Measurements from ENCODE around the gene ADGRG2.
A peak's percentile ranks its signal among the peaks of the same experiment; 100 is the strongest.

ADGRG2 gene

DNA sequence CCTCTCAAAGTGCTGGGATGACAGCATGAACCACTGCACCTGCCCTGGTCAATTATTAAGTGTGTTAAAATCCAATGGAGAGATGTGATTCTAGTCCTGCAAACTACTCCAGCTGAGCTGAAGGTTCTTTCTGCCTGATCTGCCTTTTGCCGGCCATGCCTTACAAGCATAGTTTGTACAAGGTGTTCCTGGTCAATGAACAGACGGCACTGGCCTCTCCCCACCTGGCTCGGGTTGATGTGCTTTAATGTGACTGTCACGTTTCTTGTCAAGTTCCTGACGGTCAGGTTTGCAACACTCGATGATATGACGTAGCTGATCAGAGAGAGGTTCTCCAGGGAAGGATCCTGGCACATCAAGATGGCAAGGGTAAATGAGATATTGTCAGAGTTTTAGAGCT lies 115.3 kb downstream of the ADGRG2 start:
- Histone ChIP-seq H3K4me3 (ENCODE audit: low read length) (no peak overlapping the region), H3K27me3 (ENCODE audit: control insufficient read depth, insufficient read depth, low read length) (no peaks in the 10 kb centered on the region), H3K36me3 (ENCODE audit: control insufficient read depth, insufficient read depth, low read length) (no peaks in the 10 kb centered on the region), H3K27ac (ENCODE audit: low read length) (no peak overlapping the region), H3K9me3 (ENCODE audit: control insufficient read depth, insufficient read depth, low read length) (no peaks in the 10 kb centered on the region), H3K4me1 (ENCODE audit: control insufficient read depth, insufficient read depth, low read length) (no peaks in the 10 kb centered on the region)
- no CpG with 5 or more reads among the region's 7 CpGs for WGBS (ENCODE audit: insufficient coverage, insufficient read length)
- no peak for DNase-seq (ENCODE audit: low read depth, low spot score)

DNA sequence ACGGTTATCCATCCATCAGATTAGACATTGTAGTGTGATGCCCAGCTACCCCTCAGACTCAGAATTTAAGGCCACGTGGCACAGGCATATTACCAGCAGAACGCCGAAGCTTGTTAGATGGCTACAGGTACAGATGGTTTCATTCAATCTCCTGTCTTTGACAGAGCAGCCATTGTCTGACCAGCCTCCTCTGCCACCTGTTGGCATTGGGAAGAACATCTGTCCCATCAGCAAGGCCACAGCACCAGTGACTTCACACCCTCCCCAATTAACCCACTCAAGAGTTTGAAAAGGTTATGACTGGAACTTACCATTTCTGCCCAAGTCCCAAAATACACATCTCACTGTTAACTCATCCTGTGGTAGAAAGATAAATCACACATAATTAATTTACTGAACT lies 116.4 kb downstream of the ADGRG2 start:
- Histone ChIP-seq H3K9me3 (ENCODE audit: control insufficient read depth, insufficient read depth, low read length) (no peaks in the 10 kb centered on the region), H3K27me3 (ENCODE audit: control insufficient read depth, insufficient read depth, low read length) (no peaks in the 10 kb centered on the region), H3K4me3 (ENCODE audit: low read length) (no peak overlapping the region), H3K36me3 (ENCODE audit: control insufficient read depth, insufficient read depth, low read length) (no peaks in the 10 kb centered on the region), H3K4me1 (ENCODE audit: control insufficient read depth, insufficient read depth, low read length) (no peaks in the 10 kb centered on the region), H3K27ac (ENCODE audit: low read length) (no peak overlapping the region)
- WGBS (ENCODE audit: insufficient coverage, insufficient read length) = no CpG with 5 or more reads among the region's 4 CpGs
- DNase-seq (ENCODE audit: low read depth, low spot score) = no peak

DNA sequence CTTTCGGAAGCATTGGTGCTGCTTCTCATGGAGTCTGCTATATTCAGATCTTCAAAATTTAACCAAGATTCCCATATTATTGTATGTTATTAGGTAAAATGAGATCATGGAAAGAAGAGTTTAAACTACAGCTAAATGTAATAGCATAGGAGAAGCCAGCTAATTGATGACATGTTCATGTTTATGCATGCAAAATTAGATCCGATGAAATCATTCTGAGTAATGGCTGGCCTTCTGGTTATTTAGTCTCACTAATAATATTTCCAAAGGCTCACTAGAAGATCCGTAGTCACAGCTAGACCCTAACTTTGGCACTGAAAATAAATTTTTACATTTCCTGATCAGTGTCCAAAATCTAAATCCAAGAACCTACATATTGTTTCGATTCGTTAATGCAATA lies 118.5 kb downstream of the ADGRG2 start:
- H3K27me3 ChIP-seq (ENCODE audit: control insufficient read depth, insufficient read depth, low read length) = no peaks in the 10 kb centered on the region
- no peak overlapping the region for H3K4me3 ChIP-seq (ENCODE audit: low read length)
- no peaks in the 10 kb centered on the region for H3K36me3 ChIP-seq (ENCODE audit: control insufficient read depth, insufficient read depth, low read length)
- no peaks in the 10 kb centered on the region for H3K9me3 ChIP-seq (ENCODE audit: control insufficient read depth, insufficient read depth, low read length)
- no peaks in the 10 kb centered on the region; the same call in 1 of the 2 replicates for H3K4me1 ChIP-seq (ENCODE audit: control insufficient read depth, insufficient read depth, low read length)
- WGBS (ENCODE audit: insufficient coverage, insufficient read length) = no CpG with 5 or more reads among the region's 5 CpGs
- no peak for DNase-seq (ENCODE audit: low read depth, low spot score)
- no peak overlapping the region for H3K27ac ChIP-seq (ENCODE audit: low read length)

DNA sequence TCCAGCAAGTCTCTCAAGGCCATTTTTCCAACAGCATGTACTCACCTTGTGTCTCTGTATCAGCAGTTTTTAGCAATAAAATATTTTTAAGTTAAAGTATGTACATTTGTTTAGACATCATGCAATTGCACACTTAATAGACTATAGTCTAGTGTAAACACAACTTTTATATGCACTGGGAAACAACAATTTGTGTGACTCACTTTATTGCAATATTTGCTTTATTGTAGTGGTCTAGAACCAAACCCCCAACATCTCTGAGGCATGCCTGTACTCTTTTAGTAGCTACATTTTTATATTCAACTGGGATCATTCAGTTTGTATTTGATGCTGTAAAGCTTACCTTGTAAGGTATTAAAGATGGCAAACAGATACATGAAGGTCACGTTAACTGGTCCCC lies 123.6 kb downstream of the ADGRG2 start:
- WGBS (ENCODE audit: insufficient coverage, insufficient read length) = no CpG with 5 or more reads among the region's 1 CpG
- H3K9me3 ChIP-seq (ENCODE audit: control insufficient read depth, insufficient read depth, low read length) = no peaks in the 10 kb centered on the region
- H3K36me3 ChIP-seq (ENCODE audit: control insufficient read depth, insufficient read depth, low read length) = no peaks in the 10 kb centered on the region
- no peaks in the 10 kb centered on the region for H3K27me3 ChIP-seq (ENCODE audit: control insufficient read depth, insufficient read depth, low read length)
- no peaks in the 10 kb centered on the region; the same call in 1 of the 2 replicates for H3K4me1 ChIP-seq (ENCODE audit: control insufficient read depth, insufficient read depth, low read length)
- DNase-seq (ENCODE audit: low read depth, low spot score) = no peak
- no peak overlapping the region for H3K27ac ChIP-seq (ENCODE audit: low read length)
- H3K4me3 ChIP-seq (ENCODE audit: low read length) = no peak overlapping the region

DNA sequence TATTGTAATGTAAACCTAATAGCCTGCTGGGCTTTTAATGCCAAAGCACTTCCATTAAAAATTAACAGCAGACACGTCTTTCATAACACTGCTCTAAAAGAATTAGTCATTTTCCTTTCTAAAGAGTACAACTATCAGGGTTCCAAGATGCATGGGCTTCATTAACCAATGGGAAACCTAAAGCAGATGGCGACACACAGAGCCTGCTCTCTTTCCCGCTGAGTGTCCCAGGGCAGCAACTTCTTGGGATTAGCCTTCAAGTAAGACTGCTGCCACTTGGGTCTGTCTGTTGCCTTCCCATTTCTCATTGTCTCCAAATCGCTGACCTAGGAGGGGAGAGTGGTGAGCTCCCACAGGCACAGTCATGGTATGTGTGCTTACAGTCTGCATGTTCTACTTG lies 124.4 kb downstream of the ADGRG2 start:
- Histone ChIP-seq H3K27ac (ENCODE audit: low read length) (no peak overlapping the region), H3K36me3 (ENCODE audit: control insufficient read depth, insufficient read depth, low read length) (no peaks in the 10 kb centered on the region), H3K4me3 (ENCODE audit: low read length) (no peak overlapping the region), H3K9me3 (ENCODE audit: control insufficient read depth, insufficient read depth, low read length) (no peaks in the 10 kb centered on the region), H3K4me1 (ENCODE audit: control insufficient read depth, insufficient read depth, low read length) (no peaks in the 10 kb centered on the region; the same call in 1 of the 2 replicates), H3K27me3 (ENCODE audit: control insufficient read depth, insufficient read depth, low read length) (no peaks in the 10 kb centered on the region)
- WGBS (ENCODE audit: insufficient coverage, insufficient read length) = no CpG with 5 or more reads among the region's 4 CpGs
- DNase-seq (ENCODE audit: low read depth, low spot score) = no peak

DNA sequence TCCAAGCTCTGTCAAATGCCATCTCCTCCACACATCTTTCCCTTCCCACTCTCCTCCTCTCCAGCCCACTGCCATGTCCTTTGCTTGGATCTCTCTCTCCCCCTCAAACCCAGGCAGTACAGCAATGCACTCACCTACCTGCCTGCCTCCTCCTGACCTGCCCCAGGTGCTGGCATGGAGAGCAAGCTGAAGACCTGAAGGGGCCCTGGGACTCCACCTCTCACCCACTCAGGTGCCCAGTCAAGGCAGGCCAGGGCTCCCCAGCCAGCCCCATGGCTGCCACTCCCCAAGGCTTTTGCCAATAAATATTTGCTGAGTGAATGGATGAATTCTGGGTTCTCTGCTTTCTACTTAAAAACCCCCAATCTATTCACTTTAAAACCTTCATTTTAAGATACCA lies 125.7 kb downstream of the ADGRG2 start:
- H3K27me3 ChIP-seq (ENCODE audit: control insufficient read depth, insufficient read depth, low read length) = no peaks in the 10 kb centered on the region
- H3K9me3 ChIP-seq (ENCODE audit: control insufficient read depth, insufficient read depth, low read length) = no peaks in the 10 kb centered on the region
- no peaks in the 10 kb centered on the region for H3K36me3 ChIP-seq (ENCODE audit: control insufficient read depth, insufficient read depth, low read length)
- no peaks in the 10 kb centered on the region; the same call in 1 of the 2 replicates for H3K4me1 ChIP-seq (ENCODE audit: control insufficient read depth, insufficient read depth, low read length)
- no peak overlapping the region for H3K4me3 ChIP-seq (ENCODE audit: low read length)
- H3K27ac ChIP-seq (ENCODE audit: low read length) = no peak overlapping the region
- DNase-seq (ENCODE audit: low read depth, low spot score) = no peak

DNA sequence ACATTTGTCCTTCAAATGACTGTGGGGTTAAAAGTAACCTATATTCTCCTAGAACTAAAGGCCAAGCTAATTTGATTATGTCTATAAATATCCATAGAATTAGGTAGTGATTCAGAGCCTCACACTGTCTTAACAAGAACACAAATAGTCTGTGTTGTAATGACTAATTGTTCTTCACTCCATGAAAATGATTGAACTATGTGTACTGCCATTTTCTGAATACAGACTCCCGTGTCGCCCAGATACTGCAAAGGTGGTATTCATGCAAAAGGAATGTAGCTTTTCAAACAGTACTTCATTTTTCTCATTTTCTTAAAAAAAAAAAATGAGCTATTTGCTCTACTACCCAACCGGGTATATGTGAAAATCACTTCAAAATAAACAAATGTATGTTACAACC lies 127.0 kb downstream of the ADGRG2 start:
- no CpG with 5 or more reads among the region's 3 CpGs for WGBS (ENCODE audit: insufficient coverage, insufficient read length)
- Histone ChIP-seq H3K9me3 (ENCODE audit: control insufficient read depth, insufficient read depth, low read length) (no peaks in the 10 kb centered on the region), H3K36me3 (ENCODE audit: control insufficient read depth, insufficient read depth, low read length) (no peaks in the 10 kb centered on the region), H3K27me3 (ENCODE audit: control insufficient read depth, insufficient read depth, low read length) (no peaks in the 10 kb centered on the region), H3K4me1 (ENCODE audit: control insufficient read depth, insufficient read depth, low read length) (no peaks in the 10 kb centered on the region; the same call in 1 of the 2 replicates), H3K27ac (ENCODE audit: low read length) (no peak overlapping the region), H3K4me3 (ENCODE audit: low read length) (no peak overlapping the region)
- DNase-seq (ENCODE audit: low read depth, low spot score) = no peak

DNA sequence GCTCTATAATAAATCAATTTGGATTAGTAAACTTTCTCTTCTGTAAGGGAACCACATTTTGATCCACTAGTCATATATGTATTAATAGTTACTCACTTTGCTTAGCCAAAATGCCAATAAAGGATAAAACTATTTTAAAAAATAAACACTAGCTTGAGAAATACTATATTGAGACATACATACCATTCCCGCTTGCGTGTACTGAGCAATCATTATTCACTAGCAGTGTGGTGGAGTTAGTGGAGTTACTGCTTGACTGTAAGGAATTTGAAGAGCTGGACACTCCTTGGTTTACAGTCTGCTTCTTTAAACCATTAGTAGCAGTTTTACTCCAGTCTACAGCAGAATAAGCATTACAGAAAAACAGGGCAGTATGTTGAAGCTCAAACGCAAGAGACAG lies 127.6 kb downstream of the ADGRG2 start:
- H3K4me1 ChIP-seq (ENCODE audit: control insufficient read depth, insufficient read depth, low read length) = no peaks in the 10 kb centered on the region
- no peak overlapping the region for H3K27ac ChIP-seq (ENCODE audit: low read length)
- DNase-seq (ENCODE audit: low read depth, low spot score) = no peak
- no CpG with 5 or more reads among the region's 3 CpGs for WGBS (ENCODE audit: insufficient coverage, insufficient read length)
- no peaks in the 10 kb centered on the region for H3K27me3 ChIP-seq (ENCODE audit: control insufficient read depth, insufficient read depth, low read length)
- no peaks in the 10 kb centered on the region for H3K9me3 ChIP-seq (ENCODE audit: control insufficient read depth, insufficient read depth, low read length)
- no peaks in the 10 kb centered on the region for H3K36me3 ChIP-seq (ENCODE audit: control insufficient read depth, insufficient read depth, low read length)
- H3K4me3 ChIP-seq (ENCODE audit: low read length) = no peak overlapping the region

DNA sequence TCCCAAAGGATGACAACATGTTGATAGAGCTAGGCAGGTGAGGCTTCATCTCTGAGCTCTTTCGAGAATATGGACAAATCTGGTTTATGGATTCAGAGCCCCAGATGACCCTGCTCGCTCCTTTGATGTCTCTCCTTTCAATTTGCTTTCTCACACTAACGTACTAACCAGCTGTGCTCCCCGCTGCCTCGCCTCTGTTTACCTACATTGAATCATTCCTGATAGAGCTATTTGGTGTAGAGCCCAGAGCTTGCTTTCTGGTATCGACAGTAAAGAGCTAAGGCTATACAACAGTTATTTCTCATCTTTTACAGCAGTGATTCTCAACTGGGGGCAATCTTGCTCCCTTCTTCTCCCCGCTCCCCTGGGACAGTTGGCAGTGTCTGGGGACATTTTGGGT lies 129.4 kb downstream of the ADGRG2 start:
- H3K4me3 ChIP-seq (ENCODE audit: low read length) = no peak overlapping the region
- no peaks in the 10 kb centered on the region for H3K4me1 ChIP-seq (ENCODE audit: control insufficient read depth, insufficient read depth, low read length)
- DNase-seq (ENCODE audit: low read depth, low spot score) = no peak
- no peaks in the 10 kb centered on the region for H3K9me3 ChIP-seq (ENCODE audit: control insufficient read depth, insufficient read depth, low read length)
- no CpG with 5 or more reads among the region's 7 CpGs for WGBS (ENCODE audit: insufficient coverage, insufficient read length)
- no peaks in the 10 kb centered on the region for H3K27me3 ChIP-seq (ENCODE audit: control insufficient read depth, insufficient read depth, low read length)
- no peaks in the 10 kb centered on the region for H3K36me3 ChIP-seq (ENCODE audit: control insufficient read depth, insufficient read depth, low read length)
- no peak overlapping the region for H3K27ac ChIP-seq (ENCODE audit: low read length)

DNA sequence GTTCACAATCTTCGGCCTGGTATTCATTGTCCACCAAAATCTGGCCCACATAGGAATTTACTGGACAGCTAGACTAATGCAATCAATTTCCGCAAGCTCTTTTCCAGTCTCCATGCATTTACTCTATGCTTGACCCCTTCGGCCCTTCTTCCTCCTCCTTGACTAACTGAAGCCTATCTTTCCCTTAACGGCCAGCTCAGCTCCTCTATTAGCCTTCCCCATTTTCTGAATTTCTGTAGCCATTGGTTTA lies 137.2 kb downstream of the ADGRG2 start:
- Histone ChIP-seq H3K36me3 (ENCODE audit: control insufficient read depth, insufficient read depth, low read length) (no peaks in the 10 kb centered on the region), H3K9me3 (ENCODE audit: control insufficient read depth, insufficient read depth, low read length) (no peaks in the 10 kb centered on the region), H3K27me3 (ENCODE audit: control insufficient read depth, insufficient read depth, low read length) (no peaks in the 10 kb centered on the region), H3K4me1 (ENCODE audit: control insufficient read depth, insufficient read depth, low read length) (no peaks in the 10 kb centered on the region), H3K27ac (ENCODE audit: low read length) (no peak overlapping the region), H3K4me3 (ENCODE audit: low read length) (peak overlapping the region; percentile 84; the same call in 1 of the 2 replicates)
- DNase-seq (ENCODE audit: low read depth, low spot score) = no peak
- WGBS (ENCODE audit: insufficient coverage, insufficient read length) = no CpG with 5 or more reads among the region's 4 CpGs

DNA sequence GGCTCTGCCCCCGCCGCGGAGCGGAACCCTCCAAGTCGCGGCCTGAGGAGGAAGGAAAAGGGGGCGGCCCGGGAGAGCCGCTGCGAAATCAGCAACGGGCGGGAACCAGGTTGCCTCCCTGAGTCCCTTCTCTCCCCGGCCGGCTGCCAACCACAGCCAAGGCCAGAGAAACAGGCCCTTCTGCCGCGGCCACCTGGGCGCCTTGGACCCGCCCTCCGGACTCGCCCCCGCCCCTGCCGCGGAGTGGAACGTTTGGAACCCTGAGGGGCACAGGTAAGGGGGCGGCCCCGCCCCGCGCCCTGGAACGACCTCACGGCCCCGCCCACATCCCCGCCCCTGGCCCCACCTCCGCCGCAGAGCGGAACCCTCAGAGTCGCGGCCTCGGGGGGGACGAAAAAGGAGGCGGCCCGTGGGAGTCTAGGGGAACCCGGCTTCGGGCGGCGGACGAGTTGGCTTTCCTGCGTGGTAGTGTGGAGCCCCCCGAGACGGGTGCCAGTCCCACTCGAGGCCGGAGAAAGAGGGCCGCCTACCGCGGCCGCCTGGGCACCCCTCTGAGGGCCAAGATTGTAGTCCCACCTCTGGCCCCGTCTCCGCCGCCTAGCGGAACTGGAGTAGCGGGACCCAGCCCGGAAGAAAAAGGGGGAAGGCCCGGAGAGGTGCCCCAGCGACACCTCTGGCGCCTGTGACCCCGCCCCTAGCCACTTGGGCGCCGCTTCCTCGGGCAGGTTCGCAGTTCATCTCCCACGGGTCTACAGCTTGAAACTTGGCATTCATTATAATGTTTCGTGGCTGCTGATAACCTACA lies 137.7 kb downstream of the ADGRG2 start:
- no peaks in the 10 kb centered on the region for H3K9me3 ChIP-seq (ENCODE audit: control insufficient read depth, insufficient read depth, low read length)
- peak; percentile 22 for DNase-seq (ENCODE audit: low read depth, low spot score)
- H3K4me1 ChIP-seq (ENCODE audit: control insufficient read depth, insufficient read depth, low read length) = no peaks in the 10 kb centered on the region
- peak overlapping the region; percentile 84; the same call in 1 of the 2 replicates for H3K4me3 ChIP-seq (ENCODE audit: low read length)
- WGBS (ENCODE audit: insufficient coverage, insufficient read length) = no CpG with 5 or more reads among the region's 71 CpGs
- no peaks in the 10 kb centered on the region for H3K27me3 ChIP-seq (ENCODE audit: control insufficient read depth, insufficient read depth, low read length)
- H3K36me3 ChIP-seq (ENCODE audit: control insufficient read depth, insufficient read depth, low read length) = no peaks in the 10 kb centered on the region
- H3K27ac ChIP-seq (ENCODE audit: low read length) = no peak overlapping the region

All from iPS DF 6.9 (cell line).